Rectal smooth muscle tissue (tissue), 1 donor: ENCODE data around the gene PCED1B.

Experiments used
- H3K27ac ChIP-seq: one replicate; pipeline ENCODE4 v1.7.0; 2013; ENCODE audit warnings: low read depth, low read length, inconsistent platforms
- H3K27me3 ChIP-seq: one replicate; pipeline ENCODE4 v1.7.0; 2013; ENCODE audit warnings: low read length; ENCODE audit not compliant: control insufficient read depth, insufficient read depth
- H3K36me3 ChIP-seq: one replicate; pipeline ENCODE4 v1.7.0; 2013; ENCODE audit warnings: low read length; ENCODE audit not compliant: control insufficient read depth, insufficient read depth
- H3K4me1 ChIP-seq: one replicate; pipeline ENCODE4 v1.7.0; 2013; ENCODE audit warnings: low read length; ENCODE audit not compliant: control insufficient read depth, insufficient read depth
- H3K4me3 ChIP-seq: one replicate; pipeline ENCODE4 v1.7.0; 2013; ENCODE audit warnings: low read length
- H3K9ac ChIP-seq: one replicate; pipeline ENCODE4 v1.7.0; 2013; ENCODE audit warnings: low read length

The PCED1B gene

GRCh38 chr12:47247418-47247817 is 168.0 kb downstream of the PCED1B start:
- no peaks in the 10 kb centered on the region for H3K27me3 ChIP-seq
- H3K4me1 ChIP-seq: no peaks in the 10 kb centered on the region
- H3K36me3 ChIP-seq: no peaks in the 10 kb centered on the region
- H3K9ac ChIP-seq: no peak overlapping the region
- no peak overlapping the region for H3K27ac ChIP-seq
- no peak overlapping the region for H3K4me3 ChIP-seq

- Histone ChIP-seq H3K27me3 (no peaks in the 10 kb centered on the region), H3K27ac (no peak overlapping the region), H3K4me3 (no peak overlapping the region)
Observed at GRCh38 chr12:47249082-47249481, 169.7 kb downstream of the PCED1B start.

GRCh38 chr12:47249719-47250357 is 170.4 kb downstream of the PCED1B start:
- Histone ChIP-seq H3K9ac (no peak overlapping the region), H3K27ac (no peak overlapping the region), H3K4me3 (no peak overlapping the region), H3K4me1 (no peaks in the 10 kb centered on the region), H3K36me3 (no peaks in the 10 kb centered on the region), H3K27me3 (no peaks in the 10 kb centered on the region)

More at GRCh38 chr12:47249082-47249481, 169.7 kb downstream of the PCED1B start:
- Histone ChIP-seq H3K9ac (no peak overlapping the region), H3K4me1 (no peaks in the 10 kb centered on the region), H3K36me3 (no peaks in the 10 kb centered on the region)

GRCh38 chr12:47251919-47252318 is 172.5 kb downstream of the PCED1B start:
- no peaks in the 10 kb centered on the region for H3K36me3 ChIP-seq
- no peak overlapping the region for H3K4me3 ChIP-seq
- no peak overlapping the region for H3K9ac ChIP-seq
- no peak overlapping the region for H3K27ac ChIP-seq
- no peaks in the 10 kb centered on the region for H3K4me1 ChIP-seq
- H3K27me3 ChIP-seq: no peaks in the 10 kb centered on the region

- Histone ChIP-seq H3K9ac (no peak overlapping the region), H3K36me3 (no peaks in the 10 kb centered on the region), H3K27me3 (no peaks in the 10 kb centered on the region), H3K4me1 (no peaks in the 10 kb centered on the region), H3K4me3 (no peak overlapping the region), H3K27ac (no peak overlapping the region)
Observed at GRCh38 chr12:47264951-47265350, 185.5 kb downstream of the PCED1B start.

GRCh38 chr12:47265391-47265790 is 186.0 kb downstream of the PCED1B start:
- Histone ChIP-seq H3K27ac (no peak overlapping the region), H3K9ac (no peak overlapping the region), H3K27me3 (no peaks in the 10 kb centered on the region), H3K36me3 (no peaks in the 10 kb centered on the region), H3K4me1 (no peaks in the 10 kb centered on the region), H3K4me3 (no peak overlapping the region)

- H3K4me3 ChIP-seq: no peak overlapping the region
- no peaks in the 10 kb centered on the region for H3K27me3 ChIP-seq
- H3K27ac ChIP-seq: no peak overlapping the region
- no peak overlapping the region for H3K9ac ChIP-seq
- no peaks in the 10 kb centered on the region for H3K4me1 ChIP-seq
- no peaks in the 10 kb centered on the region for H3K36me3 ChIP-seq
Observed at GRCh38 chr12:47267571-47267970, 188.2 kb downstream of the PCED1B start.

GRCh38 chr12:47268501-47269454 is 189.4 kb downstream of the PCED1B start:
- H3K9ac ChIP-seq: no peak overlapping the region
- no peak overlapping the region for H3K27ac ChIP-seq
- no peaks in the 10 kb centered on the region for H3K27me3 ChIP-seq
- H3K36me3 ChIP-seq: no peaks in the 10 kb centered on the region
- H3K4me1 ChIP-seq: no peaks in the 10 kb centered on the region
- H3K4me3 ChIP-seq: no peak overlapping the region

GRCh38 chr12:47269916-47270315 is 190.5 kb downstream of the PCED1B start:
- no peak overlapping the region for H3K4me3 ChIP-seq
- no peak overlapping the region for H3K27ac ChIP-seq
- no peaks in the 10 kb centered on the region for H3K27me3 ChIP-seq
- no peaks in the 10 kb centered on the region for H3K4me1 ChIP-seq
- H3K9ac ChIP-seq: no peak overlapping the region
- no peaks in the 10 kb centered on the region for H3K36me3 ChIP-seq

- Histone ChIP-seq H3K4me1 (no peaks in the 10 kb centered on the region), H3K4me3 (no peak overlapping the region), H3K9ac (no peak overlapping the region), H3K36me3 (no peaks in the 10 kb centered on the region), H3K27ac (no peak overlapping the region), H3K27me3 (no peaks in the 10 kb centered on the region)
Observed at GRCh38 chr12:47270782-47271664, 191.6 kb downstream of the PCED1B start.

GRCh38 chr12:47271800-47272239 is 192.4 kb downstream of the PCED1B start:
- Histone ChIP-seq H3K4me3 (no peak overlapping the region), H3K27me3 (no peaks in the 10 kb centered on the region), H3K9ac (no peak overlapping the region), H3K27ac (no peak overlapping the region), H3K4me1 (peaks cover 2% of the 10 kb centered on the region), H3K36me3 (no peaks in the 10 kb centered on the region)
